Parathyroid adenoma (tissue), 2 donors: ENCODE measurements around the gene OGN.

Experiments
- H2AFZ ChIP-seq: fragments of 300-600 bp; sonication (generic); one replicate; pipeline ENCODE4 v1.7.0; 2017; ENCODE audit warnings: antibody characterized with exemption, mild to moderate bottlenecking
- H3K27ac ChIP-seq: fragments of 300-600 bp; sonication (generic); one replicate; pipeline ENCODE4 v1.7.0; 2017
- H3K27me3 ChIP-seq: fragments of 300-600 bp; sonication (generic); one replicate; pipeline ENCODE4 v1.7.0; 2017; ENCODE audit warnings: low read length; ENCODE audit not compliant: control insufficient read depth, insufficient read depth
- H3K36me3 ChIP-seq: fragments of 300-600 bp; sonication (generic); one replicate; pipeline ENCODE4 v1.7.0; 2017; ENCODE audit warnings: low read length; ENCODE audit not compliant: control insufficient read depth, insufficient read depth
- H3K4me1 ChIP-seq: fragments of 300-600 bp; sonication (generic); one replicate; pipeline ENCODE4 v1.7.0; 2017; ENCODE audit warnings: control low read depth
- H3K4me2 ChIP-seq: fragments of 300-600 bp; sonication (generic); one replicate; pipeline ENCODE4 v1.7.0; 2017; ENCODE audit warnings: low read length
- H3K4me3 ChIP-seq: fragments of 300-600 bp; sonication (generic); one replicate; pipeline ENCODE4 v1.7.0; 2017; ENCODE audit warnings: low read depth, low read length
- H3K79me2 ChIP-seq: fragments of 300-600 bp; sonication (generic); one replicate; pipeline ENCODE4 v1.7.0; 2017; ENCODE audit warnings: control low read depth
- H3K9ac ChIP-seq: fragments of 300-600 bp; sonication (generic); one replicate; pipeline ENCODE4 v1.7.0; 2017; ENCODE audit warnings: mild to moderate bottlenecking
- H3K9me3 ChIP-seq: fragments of 300-600 bp; sonication (generic); one replicate; pipeline ENCODE4 v1.7.0; 2017; ENCODE audit warnings: low read length; ENCODE audit not compliant: control insufficient read depth
- CTCF ChIP-seq: fragments of 300-600 bp; sonication (generic); IDR thresholded peaks from one replicate; pipeline ENCODE4 v1.7.0; 2017; ENCODE audit warnings: antibody characterized with exemption, mild to moderate bottlenecking
- donor health status: primary hyperparathyroidism.

OGN gene

GRCh38 chr9:92404042-92404836 is at the start of gene OGN:
Gene OGN (minus strand): TSS chr9:92404578. CDS start chr9:92403407, 1,171 bp downstream.
- no peak for TF ChIP-seq CTCF
- Histone ChIP-seq H3K27ac (no peak within 1 kb of the TSS), H3K4me1 (no peaks in the 10 kb centered on the region), H3K79me2 (no peaks in the 10 kb centered on the region), H3K9ac (no peak within 1 kb of the TSS), H3K4me2 (no peak within 1 kb of the TSS), H3K4me3 (no peak within 1 kb of the TSS), H3K9me3 (no peaks in the 10 kb centered on the region), H3K27me3 (no peaks in the 10 kb centered on the region), H2AFZ (peak within 1 kb of the TSS; percentile 11), H3K36me3 (no peaks in the 10 kb centered on the region)

GRCh38 chr9:92446536-92446935 is 42.2 kb upstream of the OGN start:
- Histone ChIP-seq H3K9me3 (no peaks in the 10 kb centered on the region), H3K27ac (no peak overlapping the region), H3K79me2 (no peaks in the 10 kb centered on the region), H3K36me3 (no peaks in the 10 kb centered on the region), H2AFZ (no peak overlapping the region), H3K4me1 (no peaks in the 10 kb centered on the region), H3K27me3 (no peaks in the 10 kb centered on the region), H3K9ac (no peak overlapping the region), H3K4me3 (no peak overlapping the region), H3K4me2 (no peak overlapping the region)
- TF ChIP-seq CTCF, result no peak

- no peak overlapping the region for H3K9ac ChIP-seq
- no peaks in the 10 kb centered on the region for H3K27me3 ChIP-seq
- TF ChIP-seq CTCF, result no peak
- H3K27ac ChIP-seq, result no peak overlapping the region
- no peaks in the 10 kb centered on the region for H3K36me3 ChIP-seq
- H3K79me2 ChIP-seq, result no peaks in the 10 kb centered on the region
- H2AFZ ChIP-seq, result no peak overlapping the region
- H3K4me2 ChIP-seq, result no peak overlapping the region
- H3K9me3 ChIP-seq, result no peaks in the 10 kb centered on the region
- H3K4me1 ChIP-seq, result no peaks in the 10 kb centered on the region
- H3K4me3 ChIP-seq, result no peak overlapping the region
Observed at GRCh38 chr9:92444841-92445240, 40.5 kb upstream of the OGN start.

- no peaks in the 10 kb centered on the region for H3K36me3 ChIP-seq
- H3K4me2 ChIP-seq, result no peak overlapping the region
- no peaks in the 10 kb centered on the region for H3K4me1 ChIP-seq
- H3K27ac ChIP-seq, result no peak overlapping the region
- no peaks in the 10 kb centered on the region for H3K79me2 ChIP-seq
- no peak for TF ChIP-seq CTCF
- H3K4me3 ChIP-seq, result no peak overlapping the region
- H3K9me3 ChIP-seq, result no peaks in the 10 kb centered on the region
- no peak overlapping the region for H3K9ac ChIP-seq
- no peak overlapping the region for H2AFZ ChIP-seq
- no peaks in the 10 kb centered on the region for H3K27me3 ChIP-seq
Observed at GRCh38 chr9:92440751-92441046, 36.3 kb upstream of the OGN start.
